ENCODE measurements around the gene CDH13.

CDH13 gene

DNA sequence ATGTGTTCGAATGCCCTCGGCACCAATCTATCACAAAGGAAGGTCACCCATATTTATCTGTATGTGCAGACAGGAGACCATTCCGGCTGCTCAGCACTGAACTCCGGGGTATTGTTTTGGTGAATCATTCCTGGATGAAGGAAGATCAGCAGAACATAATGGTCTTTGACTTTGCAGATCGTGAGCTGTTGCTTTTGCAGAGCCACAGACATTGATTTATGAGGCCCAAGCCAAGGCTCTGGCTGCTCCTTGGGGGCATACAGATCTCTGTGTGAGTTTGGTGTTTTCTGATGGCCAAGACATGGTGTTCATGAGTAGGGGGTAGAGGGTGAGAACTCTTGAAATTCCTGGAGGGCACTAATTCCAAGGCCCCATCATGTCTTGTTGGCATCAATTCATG lies 722.2 kb downstream of the CDH13 start:
- Histone ChIP-seq H3K4me1 (ENCODE audit: control insufficient read depth, insufficient read depth, low read length) (no peaks in the 10 kb centered on the region), H3K9me3 (ENCODE audit: control insufficient read depth, low read length) (no peaks in the 10 kb centered on the region), H3K27me3 (ENCODE audit: control insufficient read depth, insufficient read depth, low read length) (no peaks in the 10 kb centered on the region), H3K36me3 (ENCODE audit: control insufficient read depth, insufficient read depth, low read length) (no peaks in the 10 kb centered on the region), H3K9ac (ENCODE audit: low read length) (no peak overlapping the region), H3K4me3 (ENCODE audit: low read length) (no peak overlapping the region)

DNA sequence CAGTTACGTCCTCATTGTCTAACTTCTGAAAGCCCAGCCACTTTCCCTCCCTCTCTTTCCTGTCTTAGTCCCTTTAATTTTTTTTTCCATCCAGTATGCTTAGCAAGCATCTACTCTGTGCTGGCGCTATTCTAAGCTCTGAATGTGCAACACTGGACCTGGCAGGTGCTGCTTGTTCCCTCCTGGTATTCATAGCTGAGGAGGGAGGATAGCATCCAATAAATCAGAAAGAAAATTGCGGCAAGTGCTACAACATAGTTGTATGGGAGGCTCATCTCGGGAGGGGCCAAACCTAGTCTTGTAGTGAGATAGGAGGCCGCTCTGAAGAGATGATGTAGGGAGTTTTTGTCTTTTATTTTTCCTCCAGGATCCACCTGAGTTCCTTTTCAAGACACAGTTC lies 723.7 kb downstream of the CDH13 start:
- no peaks in the 10 kb centered on the region for H3K27me3 ChIP-seq (ENCODE audit: control insufficient read depth, insufficient read depth, low read length)
- H3K4me3 ChIP-seq (ENCODE audit: low read length) = no peak overlapping the region
- no peak overlapping the region for H3K9ac ChIP-seq (ENCODE audit: low read length)
- H3K36me3 ChIP-seq (ENCODE audit: control insufficient read depth, insufficient read depth, low read length) = no peaks in the 10 kb centered on the region
- H3K4me1 ChIP-seq (ENCODE audit: control insufficient read depth, insufficient read depth, low read length) = no peaks in the 10 kb centered on the region
- no peaks in the 10 kb centered on the region for H3K9me3 ChIP-seq (ENCODE audit: control insufficient read depth, low read length)

DNA sequence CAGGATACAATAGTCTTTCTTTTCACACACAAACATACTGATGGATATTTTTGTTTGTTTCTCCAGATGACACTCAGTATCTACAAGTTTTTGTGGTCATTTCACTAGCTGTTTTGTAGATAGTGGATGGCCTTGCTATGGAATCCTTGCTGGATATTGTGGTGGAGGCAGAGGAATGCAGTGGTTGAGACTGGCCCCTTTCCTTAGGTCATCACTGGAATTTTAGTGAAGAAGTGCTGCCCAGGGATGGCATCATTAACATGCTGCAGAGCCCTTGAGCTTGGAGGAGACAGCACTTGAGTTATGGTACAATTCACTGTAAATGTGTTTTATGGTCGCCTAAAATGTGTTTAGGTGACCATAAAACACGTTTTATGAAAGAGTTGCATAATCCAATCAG lies 725.1 kb downstream of the CDH13 start:
- Histone ChIP-seq H3K36me3 (ENCODE audit: control insufficient read depth, insufficient read depth, low read length) (no peaks in the 10 kb centered on the region), H3K4me3 (ENCODE audit: low read length) (no peak overlapping the region), H3K4me1 (ENCODE audit: control insufficient read depth, insufficient read depth, low read length) (no peaks in the 10 kb centered on the region), H3K9ac (ENCODE audit: low read length) (no peak overlapping the region), H3K9me3 (ENCODE audit: control insufficient read depth, low read length) (no peaks in the 10 kb centered on the region), H3K27me3 (ENCODE audit: control insufficient read depth, insufficient read depth, low read length) (no peaks in the 10 kb centered on the region)

DNA sequence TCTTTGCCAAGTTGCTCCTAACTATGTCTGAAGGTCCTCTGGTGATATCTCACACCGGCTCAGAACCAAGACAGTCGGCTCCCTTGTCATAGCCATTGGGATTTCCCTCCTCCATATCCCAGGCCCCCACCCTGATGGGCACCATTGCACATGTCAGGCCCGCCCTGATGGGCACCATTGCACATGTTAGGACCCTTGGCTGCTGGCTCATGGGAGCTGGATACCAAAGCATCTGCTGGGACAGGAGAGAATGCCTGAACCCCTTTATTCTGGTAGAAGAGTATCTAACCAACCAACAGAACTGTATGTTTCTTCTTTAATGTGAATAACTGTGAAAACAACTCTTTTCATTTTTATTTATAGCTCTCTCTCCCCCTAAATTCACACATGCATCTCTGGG lies 726.5 kb downstream of the CDH13 start:
- H3K36me3 ChIP-seq (ENCODE audit: control insufficient read depth, insufficient read depth, low read length) = no peaks in the 10 kb centered on the region
- no peaks in the 10 kb centered on the region for H3K9me3 ChIP-seq (ENCODE audit: control insufficient read depth, low read length)
- no peak overlapping the region for H3K9ac ChIP-seq (ENCODE audit: low read length)
- no peaks in the 10 kb centered on the region for H3K4me1 ChIP-seq (ENCODE audit: control insufficient read depth, insufficient read depth, low read length)
- H3K27me3 ChIP-seq (ENCODE audit: control insufficient read depth, insufficient read depth, low read length) = no peaks in the 10 kb centered on the region
- H3K4me3 ChIP-seq (ENCODE audit: low read length) = no peak overlapping the region

DNA sequence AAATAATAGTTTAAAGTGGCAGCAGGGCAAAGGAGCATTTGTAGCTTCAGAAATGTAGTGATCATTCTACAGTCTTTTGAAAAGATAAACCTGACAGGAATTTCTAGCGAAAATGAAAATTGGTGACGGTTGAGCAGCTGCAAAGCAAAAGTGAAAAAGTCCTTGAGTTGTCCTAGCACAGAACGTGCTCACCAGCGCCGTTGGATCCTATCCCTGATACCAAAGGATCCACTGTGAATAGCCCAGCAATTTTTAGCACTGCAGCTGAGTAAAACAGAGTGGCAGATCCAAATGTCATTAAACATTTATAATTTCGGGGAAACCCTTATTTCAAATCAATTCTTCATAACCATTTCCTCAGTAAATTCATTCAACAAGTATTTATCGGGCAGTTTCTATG lies 727.2 kb downstream of the CDH13 start:
- Histone ChIP-seq H3K9me3 (ENCODE audit: control insufficient read depth, low read length) (no peaks in the 10 kb centered on the region), H3K27me3 (ENCODE audit: control insufficient read depth, insufficient read depth, low read length) (no peaks in the 10 kb centered on the region), H3K36me3 (ENCODE audit: control insufficient read depth, insufficient read depth, low read length) (no peaks in the 10 kb centered on the region), H3K9ac (ENCODE audit: low read length) (no peak overlapping the region), H3K4me1 (ENCODE audit: control insufficient read depth, insufficient read depth, low read length) (no peaks in the 10 kb centered on the region), H3K4me3 (ENCODE audit: low read length) (no peak overlapping the region)

DNA sequence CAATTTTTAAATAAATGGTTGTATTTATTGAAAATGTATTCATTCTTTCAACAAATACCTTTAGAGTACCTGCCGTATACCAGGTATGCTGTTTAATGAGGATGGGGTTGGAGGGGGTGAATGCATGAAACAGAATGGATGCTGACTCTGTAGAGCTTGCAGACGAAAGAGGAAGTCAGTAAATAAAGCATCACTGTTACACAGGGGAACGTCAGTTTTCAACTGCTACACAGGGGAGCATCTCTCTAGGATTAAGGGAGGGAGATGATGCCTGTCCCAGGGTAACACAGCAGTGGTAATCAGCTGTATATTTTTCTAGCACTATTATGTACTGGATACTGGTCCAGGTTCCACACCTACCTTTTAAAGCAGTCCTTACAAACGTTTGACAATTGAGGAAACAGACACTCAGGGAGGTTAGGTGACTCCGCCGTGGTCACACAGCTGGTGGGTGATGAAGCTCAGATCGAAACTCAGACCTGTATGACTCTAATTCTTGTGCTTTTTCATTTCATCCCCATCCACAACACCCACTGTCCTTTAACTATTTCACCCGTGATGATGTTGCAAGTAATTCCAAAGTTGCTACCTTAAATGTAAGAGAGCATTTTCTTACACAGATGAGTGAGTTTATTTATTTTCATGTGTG lies 728.9 kb downstream of the CDH13 start:
- H3K36me3 ChIP-seq (ENCODE audit: control insufficient read depth, insufficient read depth, low read length) = no peaks in the 10 kb centered on the region
- H3K4me3 ChIP-seq (ENCODE audit: low read length) = no peak overlapping the region
- H3K9ac ChIP-seq (ENCODE audit: low read length) = no peak overlapping the region
- no peaks in the 10 kb centered on the region for H3K27me3 ChIP-seq (ENCODE audit: control insufficient read depth, insufficient read depth, low read length)
- no peaks in the 10 kb centered on the region for H3K4me1 ChIP-seq (ENCODE audit: control insufficient read depth, insufficient read depth, low read length)
- no peaks in the 10 kb centered on the region for H3K9me3 ChIP-seq (ENCODE audit: control insufficient read depth, low read length)

DNA sequence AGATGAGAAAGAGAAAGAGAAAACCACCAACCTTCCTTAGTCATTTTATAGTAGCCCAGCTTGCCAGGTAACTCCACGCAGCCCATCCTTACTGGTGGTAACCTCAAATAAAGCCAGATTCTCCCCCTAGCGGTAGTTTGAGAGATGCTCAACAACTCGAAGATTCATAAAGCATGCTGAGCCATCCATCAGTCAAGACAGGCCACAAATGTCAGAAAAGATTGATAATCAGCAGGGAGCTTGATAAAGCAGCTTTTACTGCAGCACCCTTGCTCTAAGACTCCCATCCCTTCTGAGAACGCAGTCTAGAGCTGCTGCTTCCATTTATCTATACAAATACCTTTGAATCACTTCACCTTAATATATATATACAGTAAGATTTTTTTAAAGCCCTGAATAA lies 729.5 kb downstream of the CDH13 start:
- Histone ChIP-seq H3K27me3 (ENCODE audit: control insufficient read depth, insufficient read depth, low read length) (no peaks in the 10 kb centered on the region), H3K4me3 (ENCODE audit: low read length) (no peak overlapping the region), H3K4me1 (ENCODE audit: control insufficient read depth, insufficient read depth, low read length) (no peaks in the 10 kb centered on the region), H3K9me3 (ENCODE audit: control insufficient read depth, low read length) (no peaks in the 10 kb centered on the region), H3K9ac (ENCODE audit: low read length) (no peak overlapping the region), H3K36me3 (ENCODE audit: control insufficient read depth, insufficient read depth, low read length) (no peaks in the 10 kb centered on the region)

DNA sequence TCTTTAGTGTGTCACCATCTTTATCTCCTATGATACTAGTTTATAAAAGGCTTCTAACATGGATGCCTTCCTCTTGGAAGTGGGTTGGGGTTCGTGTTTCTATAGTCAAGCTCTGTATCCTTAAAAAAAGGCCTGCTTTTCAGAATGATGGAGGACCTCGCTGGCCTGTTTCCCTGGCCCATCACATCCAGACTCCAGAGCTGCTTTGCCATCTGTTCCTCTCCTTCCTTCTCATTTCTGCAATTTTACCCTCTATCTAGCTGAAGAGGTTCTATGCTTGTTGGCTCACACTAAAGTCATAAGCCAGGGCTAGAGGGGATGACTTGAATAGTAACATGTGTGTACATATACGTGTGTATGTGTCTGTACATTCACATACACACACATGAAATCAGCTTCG lies 730.2 kb downstream of the CDH13 start:
- Histone ChIP-seq H3K4me1 (ENCODE audit: control insufficient read depth, insufficient read depth, low read length) (no peaks in the 10 kb centered on the region), H3K9me3 (ENCODE audit: control insufficient read depth, low read length) (no peaks in the 10 kb centered on the region), H3K36me3 (ENCODE audit: control insufficient read depth, insufficient read depth, low read length) (no peaks in the 10 kb centered on the region), H3K4me3 (ENCODE audit: low read length) (no peak overlapping the region), H3K27me3 (ENCODE audit: control insufficient read depth, insufficient read depth, low read length) (no peaks in the 10 kb centered on the region), H3K9ac (ENCODE audit: low read length) (no peak overlapping the region)

DNA sequence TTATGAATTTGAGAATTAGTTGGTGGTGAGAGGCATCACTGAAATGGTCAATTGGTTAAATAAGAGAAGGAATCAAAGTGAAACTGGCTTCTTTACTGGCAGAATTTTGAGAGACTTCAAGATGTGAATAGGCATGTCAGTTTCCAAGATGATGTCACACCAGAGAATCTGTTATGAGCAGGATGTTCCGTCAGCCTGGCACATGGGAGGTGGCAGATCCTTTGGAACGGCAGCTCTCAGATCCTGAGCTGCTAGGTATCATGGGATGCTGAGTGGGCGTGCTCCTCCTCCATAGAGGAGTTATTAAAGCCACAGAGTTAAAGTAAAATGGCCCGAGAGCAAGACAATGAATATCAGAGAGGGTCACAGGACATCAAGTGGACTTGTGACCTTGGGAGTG lies 736.8 kb downstream of the CDH13 start:
- no peaks in the 10 kb centered on the region for H3K36me3 ChIP-seq (ENCODE audit: control insufficient read depth, insufficient read depth, low read length)
- H3K4me1 ChIP-seq (ENCODE audit: control insufficient read depth, insufficient read depth, low read length) = no peaks in the 10 kb centered on the region
- no peaks in the 10 kb centered on the region for H3K27me3 ChIP-seq (ENCODE audit: control insufficient read depth, insufficient read depth, low read length)
- H3K9me3 ChIP-seq (ENCODE audit: control insufficient read depth, low read length) = no peaks in the 10 kb centered on the region
- H3K4me3 ChIP-seq (ENCODE audit: low read length) = no peak overlapping the region
- H3K9ac ChIP-seq (ENCODE audit: low read length) = no peak overlapping the region

DNA sequence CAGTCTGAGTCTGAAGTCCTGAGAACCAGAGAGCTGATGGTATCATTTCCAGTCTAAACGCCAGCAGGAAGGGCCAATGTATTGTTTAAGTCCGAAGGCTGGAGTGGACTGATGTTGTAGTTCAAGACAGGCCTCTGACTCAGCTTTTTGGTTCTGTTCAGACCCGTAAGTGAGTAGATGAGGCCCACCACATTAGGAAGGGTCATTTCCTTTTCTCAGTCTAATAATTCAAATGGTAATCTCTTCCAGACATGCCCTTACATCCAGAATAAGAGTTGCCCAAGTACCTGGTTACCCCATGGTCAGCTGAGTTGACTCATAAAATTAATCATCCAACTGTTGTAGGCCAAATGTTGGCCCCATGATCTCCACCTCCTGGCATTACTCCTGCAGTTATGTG lies 738.4 kb downstream of the CDH13 start:
- Histone ChIP-seq H3K36me3 (ENCODE audit: control insufficient read depth, insufficient read depth, low read length) (no peaks in the 10 kb centered on the region), H3K4me1 (ENCODE audit: control insufficient read depth, insufficient read depth, low read length) (no peaks in the 10 kb centered on the region), H3K27me3 (ENCODE audit: control insufficient read depth, insufficient read depth, low read length) (no peaks in the 10 kb centered on the region), H3K4me3 (ENCODE audit: low read length) (no peak overlapping the region), H3K9ac (ENCODE audit: low read length) (no peak overlapping the region), H3K9me3 (ENCODE audit: control insufficient read depth, low read length) (no peaks in the 10 kb centered on the region)

DNA sequence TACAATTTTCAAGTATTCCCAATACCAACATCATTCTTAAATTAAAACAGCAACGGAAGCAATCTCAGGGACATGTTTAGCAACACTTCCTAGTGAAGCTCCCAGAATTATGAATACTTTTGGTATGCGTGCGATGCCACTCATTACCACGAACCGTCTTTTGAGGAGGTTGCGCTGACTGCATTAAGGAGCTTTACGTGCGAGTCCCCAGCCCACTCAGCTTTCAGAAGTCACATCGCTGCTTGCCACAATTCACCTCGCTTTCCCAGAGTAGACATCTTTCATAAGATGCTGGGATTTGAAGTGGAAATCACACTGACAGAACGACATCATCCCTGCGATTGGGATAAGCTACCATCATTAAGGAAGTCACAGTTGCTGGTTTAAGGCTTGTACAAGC lies 739.5 kb downstream of the CDH13 start:
- no peaks in the 10 kb centered on the region for H3K9me3 ChIP-seq (ENCODE audit: control insufficient read depth, low read length)
- no peaks in the 10 kb centered on the region for H3K27me3 ChIP-seq (ENCODE audit: control insufficient read depth, insufficient read depth, low read length)
- H3K9ac ChIP-seq (ENCODE audit: low read length) = no peak overlapping the region
- H3K4me3 ChIP-seq (ENCODE audit: low read length) = no peak overlapping the region
- no peaks in the 10 kb centered on the region for H3K4me1 ChIP-seq (ENCODE audit: control insufficient read depth, insufficient read depth, low read length)
- no peaks in the 10 kb centered on the region for H3K36me3 ChIP-seq (ENCODE audit: control insufficient read depth, insufficient read depth, low read length)

DNA sequence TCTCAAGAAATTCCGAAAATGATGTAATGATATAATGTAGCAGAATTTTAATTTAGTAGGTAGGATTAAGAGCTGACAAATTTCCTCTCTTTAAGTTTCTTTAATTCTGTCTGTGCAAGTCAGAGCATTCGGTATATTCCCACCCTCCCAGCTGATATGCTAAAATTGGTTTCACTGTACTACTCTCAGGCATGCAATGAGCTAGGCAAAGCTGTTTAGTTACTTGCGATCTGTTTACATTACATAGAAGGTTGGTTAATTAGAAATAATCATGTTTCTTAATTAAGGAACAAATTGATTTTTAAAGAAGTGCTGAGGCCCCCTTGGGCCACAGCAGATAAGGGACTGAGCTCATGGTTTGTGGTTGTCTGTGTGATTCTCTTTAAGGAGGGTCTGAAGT lies 748.2 kb downstream of the CDH13 start:
- H3K9ac ChIP-seq (ENCODE audit: low read length) = no peak overlapping the region
- H3K4me3 ChIP-seq (ENCODE audit: low read length) = no peak overlapping the region
- H3K36me3 ChIP-seq (ENCODE audit: control insufficient read depth, insufficient read depth, low read length) = no peaks in the 10 kb centered on the region
- no peaks in the 10 kb centered on the region for H3K9me3 ChIP-seq (ENCODE audit: control insufficient read depth, low read length)
- no peaks in the 10 kb centered on the region for H3K27me3 ChIP-seq (ENCODE audit: control insufficient read depth, insufficient read depth, low read length)
- no peaks in the 10 kb centered on the region for H3K4me1 ChIP-seq (ENCODE audit: control insufficient read depth, insufficient read depth, low read length)

DNA sequence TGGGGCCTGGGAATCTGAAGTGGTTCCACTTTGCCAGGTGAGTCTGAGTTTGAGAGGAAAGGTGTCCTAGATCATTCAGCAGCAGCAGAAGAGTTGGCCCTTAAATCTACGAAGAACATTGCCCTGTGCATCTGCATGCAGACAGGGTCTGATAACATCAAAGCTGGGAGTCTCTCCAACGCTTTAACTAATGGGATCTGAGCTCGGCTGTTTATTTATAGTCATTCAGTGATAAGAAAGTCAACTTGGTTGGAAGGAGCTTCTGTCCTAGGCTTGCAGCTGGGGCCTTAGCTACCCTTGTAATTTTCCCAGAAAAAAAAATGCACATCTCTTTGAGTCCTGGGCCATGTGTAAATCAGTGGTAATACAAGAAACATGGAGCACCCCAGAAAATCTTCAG lies 763.0 kb downstream of the CDH13 start:
- Histone ChIP-seq H3K27me3 (ENCODE audit: control insufficient read depth, insufficient read depth, low read length) (no peaks in the 10 kb centered on the region), H3K9me3 (ENCODE audit: control insufficient read depth, low read length) (no peaks in the 10 kb centered on the region), H3K9ac (ENCODE audit: low read length) (no peak overlapping the region), H3K36me3 (ENCODE audit: control insufficient read depth, insufficient read depth, low read length) (no peaks in the 10 kb centered on the region), H3K4me3 (ENCODE audit: low read length) (no peak overlapping the region), H3K4me1 (ENCODE audit: control insufficient read depth, insufficient read depth, low read length) (no peaks in the 10 kb centered on the region)

Measured in mucosa of stomach (tissue), 1 donor.